Measurements from ENCODE around the gene CHD5. TPM values are rescaled to one million over a fixed set of nuclear protein-coding genes. Genes with fewer than 3 reads are reported as not detected.
A peak's percentile ranks its signal among the peaks of the same experiment; 100 is the strongest.

Gene CHD5
- total RNA-seq, 1 donor from 2014 or later: 0.09 TPM

DNA sequence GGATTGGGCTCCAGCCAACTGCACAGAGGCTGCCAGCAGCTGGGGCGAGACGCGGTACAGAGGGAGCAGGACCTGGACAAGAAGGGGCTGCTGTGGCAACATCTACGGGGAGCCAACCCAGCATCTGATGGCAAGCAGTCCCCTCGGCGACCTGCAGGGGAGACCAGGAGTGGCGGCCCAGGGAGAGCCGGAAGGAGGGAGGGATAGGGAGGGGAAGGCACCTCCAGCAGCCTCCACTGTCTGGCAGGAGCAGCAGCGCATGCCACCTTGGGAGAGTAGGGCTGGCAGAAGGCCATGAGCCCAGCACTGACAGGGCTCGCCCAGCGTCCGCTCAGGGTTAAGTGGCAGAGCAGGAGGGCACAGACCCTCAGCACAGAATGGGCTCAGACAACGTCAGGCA, 17.3 kb downstream of the CHD5 start:
- DNase-seq (ENCODE audit: low spot score) (no peak), ATAC-seq (no peak)
- intact Hi-C loops (cut with DNase I): no loop called here

- intact Hi-C loops (cut with DNase I): no loop called here
- DNase-seq (ENCODE audit: low spot score) (no peak), ATAC-seq (no peak)
Measured at GRCh38 chr1:6162341-6162740, 17.8 kb downstream of the CHD5 start.

- no peak for ATAC-seq
- intact Hi-C loops (cut with DNase I): no loop called here
- DNase-seq (ENCODE audit: low spot score): no peak
Measured at GRCh38 chr1:6158181-6158580, 21.9 kb downstream of the CHD5 start.

DNA sequence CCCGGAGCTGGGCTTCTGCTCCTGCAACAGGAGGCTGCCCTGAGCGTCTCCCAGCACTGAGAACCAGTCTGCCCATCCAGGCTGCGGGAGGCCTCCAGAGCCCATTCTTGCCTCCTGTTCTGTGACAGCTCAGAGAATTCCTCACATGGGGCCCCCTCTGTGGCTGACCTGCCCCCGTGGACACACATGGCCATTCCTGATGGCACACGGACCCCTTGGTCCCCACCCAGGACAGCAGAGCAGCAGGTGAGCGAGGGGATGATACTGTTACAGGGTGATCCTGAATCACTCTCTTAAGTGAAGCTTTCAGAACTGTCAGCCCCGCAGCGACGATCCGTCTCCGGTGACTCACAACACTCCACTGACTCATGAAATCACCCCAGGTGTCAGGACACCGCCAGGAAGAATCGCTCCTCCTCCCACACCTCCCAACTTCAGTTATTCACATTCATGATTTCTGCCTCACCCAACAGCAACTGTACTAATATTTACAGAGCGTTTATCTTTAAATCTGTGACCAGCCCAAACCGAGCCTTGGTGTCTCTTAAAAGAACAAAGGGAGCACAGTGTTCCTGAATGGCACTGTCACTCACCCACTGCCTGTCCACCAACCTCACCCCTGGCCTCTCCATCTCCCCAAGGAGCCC, 22.5 kb downstream of the CHD5 start:
- ATAC-seq (no peak), DNase-seq (ENCODE audit: low spot score) (no peak)
- intact Hi-C loops (cut with DNase I): no loop called here

- no peak for ATAC-seq
- intact Hi-C loops (cut with DNase I): no loop called here
- no peak for DNase-seq (ENCODE audit: low spot score)
Measured at GRCh38 chr1:6157132-6157527, 23.0 kb downstream of the CHD5 start.

DNA sequence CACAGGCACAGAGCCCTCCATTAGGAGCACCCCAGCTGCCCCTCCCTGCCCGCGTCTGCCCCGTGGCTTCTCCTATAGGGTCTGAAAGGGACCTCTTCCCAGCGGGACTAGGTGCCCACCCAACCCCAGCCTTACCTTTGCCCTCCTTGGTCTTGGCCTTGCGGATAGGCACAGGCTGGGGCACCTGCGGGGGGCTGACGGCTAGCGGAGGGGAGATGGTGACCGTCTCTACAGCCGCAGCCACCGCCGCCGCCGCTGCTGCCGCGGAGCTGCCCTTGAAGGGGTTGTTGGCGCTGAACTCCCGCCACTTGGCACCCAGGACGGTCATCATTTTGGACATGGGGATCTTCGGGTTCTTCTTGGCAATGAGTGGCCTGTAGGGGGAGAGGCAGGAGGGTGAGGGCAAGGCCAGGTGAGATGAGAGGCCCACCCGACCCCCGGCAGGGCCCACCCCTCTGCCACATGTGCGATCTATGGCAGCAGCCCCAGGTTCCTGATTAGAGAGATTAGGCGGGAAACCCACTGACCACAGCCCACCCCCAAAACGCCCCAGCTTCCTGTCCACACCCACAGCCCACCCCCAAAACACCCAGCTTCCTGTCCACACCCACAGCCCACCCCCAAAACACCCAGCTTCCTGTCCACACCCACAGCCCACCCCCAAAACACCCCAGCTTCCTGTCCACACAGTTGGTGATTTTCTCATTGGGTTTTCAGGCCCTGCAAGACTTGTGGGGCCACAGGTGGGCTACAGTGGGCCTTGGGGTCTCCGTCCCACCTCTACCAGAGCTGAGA, 25.4 kb downstream of the CHD5 start:
- ATAC-seq (no peak), DNase-seq (ENCODE audit: low spot score) (no peak)
- intact Hi-C loops (cut with DNase I): no loop called here

- ATAC-seq: no peak
- intact Hi-C loops (cut with DNase I): no loop called here
- DNase-seq (ENCODE audit: low spot score): no peak
Measured at GRCh38 chr1:6152882-6153281, 27.2 kb downstream of the CHD5 start.

- intact Hi-C loops (cut with DNase I): no loop called here
- ATAC-seq (no peak), DNase-seq (ENCODE audit: low spot score) (no peak)
Measured at GRCh38 chr1:6152181-6152580, 27.9 kb downstream of the CHD5 start.

DNA sequence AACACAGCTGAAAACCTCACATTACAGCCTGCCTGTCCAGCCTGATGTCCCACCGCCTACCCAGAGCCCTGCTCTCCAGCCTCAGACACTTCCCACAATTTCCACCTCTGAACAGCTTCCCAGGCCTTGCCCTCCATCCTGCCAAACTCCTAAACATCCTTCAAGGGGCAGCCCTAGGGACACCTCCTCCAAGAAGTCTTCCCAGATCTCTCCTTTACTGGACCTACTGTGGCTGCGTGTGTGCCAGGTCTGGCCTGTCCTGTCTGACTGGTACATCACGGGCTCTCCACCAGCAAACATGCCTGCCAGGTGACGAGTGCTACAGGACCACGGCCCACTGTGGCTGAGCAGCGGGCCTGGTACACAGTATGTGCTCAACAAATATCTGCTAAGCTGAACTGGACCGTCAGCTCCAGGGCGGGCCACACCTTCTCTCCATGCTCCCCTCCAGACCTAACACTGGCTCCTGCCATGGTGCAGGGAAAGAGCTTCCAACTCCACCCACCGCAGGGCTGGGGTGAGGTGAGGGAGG, 28.8 kb downstream of the CHD5 start:
- intact Hi-C loops (cut with DNase I): no loop called here
- no peak for ATAC-seq
- no peak for DNase-seq (ENCODE audit: low spot score)

DNA sequence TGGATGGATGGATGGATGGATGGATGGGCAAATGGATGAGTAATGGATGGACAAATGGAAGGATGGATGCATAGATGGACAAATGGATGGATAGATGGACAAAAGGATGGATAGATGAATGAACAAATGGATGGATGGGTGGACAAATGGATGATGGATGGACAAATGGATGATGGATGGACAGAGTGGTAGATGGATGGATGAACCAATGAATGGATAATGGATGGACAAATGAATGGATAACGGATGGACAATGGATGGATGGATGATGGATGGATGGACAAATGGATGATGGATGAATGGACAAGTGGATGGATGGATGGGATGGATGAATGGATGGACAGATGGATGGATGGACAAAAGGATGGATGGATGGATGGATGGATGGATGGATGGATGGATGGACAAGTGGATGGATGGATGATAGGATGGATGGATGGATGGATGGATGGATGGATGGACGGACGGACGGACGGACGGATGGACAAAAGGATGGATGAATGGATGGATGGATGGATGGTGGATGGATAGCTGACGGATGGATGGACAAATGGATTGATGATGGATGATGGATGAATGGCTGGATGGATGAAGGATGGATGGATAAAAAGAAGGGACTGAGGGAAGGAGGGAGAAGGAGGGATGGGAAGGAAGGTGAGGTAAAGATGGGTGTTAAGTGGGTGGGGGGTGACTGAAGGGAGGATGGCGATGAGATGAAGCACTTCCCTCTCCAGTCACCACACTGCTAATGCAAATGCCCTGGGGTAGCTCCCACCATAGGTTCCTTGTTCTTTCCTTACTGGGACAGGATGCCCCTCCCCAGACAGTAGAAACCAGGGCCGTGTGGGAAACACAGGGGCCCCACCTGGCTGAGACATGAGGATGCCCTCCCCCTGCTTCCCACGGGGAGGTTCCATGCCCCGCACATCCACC, 29.8 kb downstream of the CHD5 start:
- ATAC-seq: no peak
- intact Hi-C loops (cut with DNase I): no loop called here
- DNase-seq (ENCODE audit: low spot score): no peak

DNA sequence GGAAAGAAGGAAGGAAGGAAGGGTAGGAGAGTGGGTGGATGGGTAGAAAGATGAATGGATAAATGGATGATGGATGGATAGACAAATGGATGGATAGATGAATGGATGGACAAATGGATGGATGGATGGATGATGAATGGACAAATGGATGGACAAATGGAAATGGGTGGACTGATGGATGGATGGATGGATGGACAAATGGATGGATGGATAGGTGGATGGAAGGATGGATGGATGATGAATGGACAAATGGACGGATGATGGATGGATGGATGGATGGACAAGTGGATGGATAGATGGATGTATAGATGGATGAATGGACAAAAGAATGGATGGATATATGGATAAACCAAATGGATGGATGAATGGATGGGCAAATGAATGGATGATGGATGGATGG, 30.5 kb downstream of the CHD5 start:
- ATAC-seq (no peak), DNase-seq (ENCODE audit: low spot score) (no peak)
- intact Hi-C loops (cut with DNase I): no loop called here

GRCh38 chr1:6148497-6149241, 31.5 kb downstream of the CHD5 start:
- DNase-seq (ENCODE audit: low spot score) (peak; percentile 68), ATAC-seq (no peak)
- intact Hi-C loops (cut with DNase I): no loop called here

DNA sequence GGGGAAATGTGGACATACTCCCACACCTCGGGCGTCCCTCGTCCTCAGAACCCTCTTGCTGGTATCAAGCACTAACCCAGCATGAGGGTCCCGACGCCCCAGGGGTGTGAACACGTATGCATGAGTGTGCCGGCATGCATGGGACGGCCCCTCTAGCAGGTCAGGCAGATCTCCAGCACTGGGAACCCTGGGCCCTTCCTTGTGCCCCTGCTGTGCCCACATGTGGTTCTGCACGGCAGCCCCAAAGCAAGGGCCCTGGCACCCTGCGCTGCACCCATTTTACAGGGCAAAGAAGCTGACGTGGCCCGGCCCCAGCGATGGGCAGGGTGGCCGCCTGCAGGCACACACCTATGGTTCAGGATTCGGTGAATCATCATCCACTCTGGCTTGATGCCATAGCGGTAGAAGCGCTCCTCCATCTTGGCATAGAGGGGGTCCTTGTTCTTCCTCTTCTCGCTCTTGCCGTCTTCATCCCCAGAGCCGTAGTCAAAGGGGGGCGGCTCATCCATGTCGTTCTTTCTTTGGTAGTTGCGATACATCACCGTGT, 34.2 kb downstream of the CHD5 start:
- no peak for DNase-seq (ENCODE audit: low spot score)
- intact Hi-C loops (cut with DNase I): no loop called here
- no peak for ATAC-seq

- no peak for ATAC-seq
- intact Hi-C loops (cut with DNase I): no loop called here
- DNase-seq (ENCODE audit: low spot score): no peak
Measured at GRCh38 chr1:6145396-6145750, 34.7 kb downstream of the CHD5 start.

- intact Hi-C loops (cut with DNase I): no loop called here
- DNase-seq (ENCODE audit: low spot score): no peak
- ATAC-seq: no peak
Measured at GRCh38 chr1:6144647-6145395, 35.3 kb downstream of the CHD5 start.

GRCh38 chr1:6144175-6144574, 35.9 kb downstream of the CHD5 start:
- no peak for DNase-seq (ENCODE audit: low spot score)
- no peak for ATAC-seq
- intact Hi-C loops (cut with DNase I): no loop called here

- no peak for DNase-seq (ENCODE audit: low spot score)
- no peak for ATAC-seq
- intact Hi-C loops (cut with DNase I): no loop called here
Measured at GRCh38 chr1:6143395-6143794, 36.7 kb downstream of the CHD5 start.

DNA sequence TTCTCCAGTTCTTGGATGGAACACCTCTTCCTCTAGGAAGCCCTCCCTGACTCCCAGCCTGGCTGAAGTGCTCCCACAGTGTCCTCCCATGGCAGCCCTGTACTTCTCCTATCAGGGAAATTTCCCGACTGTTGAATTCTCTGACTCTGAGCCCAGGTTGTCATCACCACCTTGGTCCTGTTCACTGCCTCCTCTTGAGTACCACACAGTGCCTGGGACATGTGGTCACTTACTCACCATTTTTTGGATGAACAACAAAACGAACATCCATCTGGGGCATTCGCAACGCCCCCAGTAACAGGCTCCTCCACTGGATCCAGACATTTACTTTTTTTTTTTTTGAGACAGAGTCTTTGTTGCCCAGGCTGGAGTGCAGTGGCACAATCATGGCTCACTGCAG, 37.4 kb downstream of the CHD5 start:
- no peak for ATAC-seq
- intact Hi-C loops (cut with DNase I): no loop called here
- DNase-seq (ENCODE audit: low spot score): no peak

All from sciatic nerve (tissue), 2 donors.